Lower leg skin (tissue), 4 donors: ENCODE results near the gene TPM1. TPM values are rescaled to one million over a fixed set of nuclear protein-coding genes. Genes with fewer than 3 reads are reported as not detected.
"Not testable (repeated sequence)": the region's sequence is repeated elsewhere in the genome, so short reads cannot be mapped to it uniquely, and the experiment has no call there.

Source experiments
- DNase-seq, 2 donors: peaks; one replicate each; pipeline ENCODE4 v3.0.0-alpha.2; 2019; ENCODE audit warnings: low spot score in 2 of 2
- H3K4me3 ChIP-seq: fragments of 200-600 bp; sonication (generic); 2 replicates; pipeline ENCODE4 v1.5.1; 2017; ENCODE audit warnings: mild to moderate bottlenecking, low read depth; ENCODE audit not compliant: poor library complexity, severe bottlenecking
- CTCF ChIP-seq, 3 donors: fragments of 450-650 bp; IDR thresholded peaks; one replicate each; pipeline ENCODE4 v1.5.1; 2016; ENCODE audit warnings: antibody characterized with exemption in 3 of 3, mild to moderate bottlenecking in 3 of 3, moderate library complexity in 2 of 3
- POLR2A ChIP-seq, 2 donors: fragments of 450-650 bp; IDR thresholded peaks; one replicate each; pipeline ENCODE4 v1.6.1; 2016 to 2017; ENCODE audit warnings: antibody characterized with exemption in 2 of 2, mild to moderate bottlenecking in 1 of 2, moderate library complexity in 1 of 2
- WGBS, 2 donors: methylation state at CpG; one replicate each; pipeline ENCODE4 v1.1.5; 2018; 5-methylcytosine and 5-hydroxymethylcytosine counted together
- intact Hi-C: fragments of 100-400 bp; cut with DNase I; formaldehyde crosslinking; loops from one replicate; pipeline ENCODE4 v1.15.0; 2023; ENCODE audit warnings: low total_unique reads
- total RNA-seq, 4 donors: library from RNA; depleted of rRNA; stranded (reverse); fragments of >200 nt; gene quantifications; one replicate each; pipeline ENCODE4 v1.1.0, GENCODE V29; 2016

Gene TPM1
- total RNA-seq, 4 donors from 2014 or later, result 67.6 to 193 (median 95.9) TPM

DNA sequence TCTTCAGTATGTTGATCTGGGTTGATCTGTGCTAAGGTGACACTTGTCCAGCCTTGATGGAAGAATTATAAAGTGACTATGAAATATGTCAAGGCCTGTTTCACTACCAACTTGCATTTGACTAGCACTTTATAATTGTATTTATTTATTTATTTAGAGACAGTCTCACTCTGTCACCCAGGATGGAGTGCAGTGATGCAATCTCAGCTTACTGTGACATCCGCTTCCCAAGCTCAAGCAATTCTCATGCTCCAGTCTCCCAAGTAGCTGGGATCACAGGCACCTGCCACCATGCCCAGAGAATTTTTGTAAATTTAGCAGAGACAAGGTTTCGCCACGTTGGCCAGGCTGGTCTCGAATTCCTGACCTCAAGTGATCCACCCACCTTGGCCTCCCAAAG is 53.6 kb downstream of the TPM1 start:
- TF ChIP-seq POLR2A (IDR thresholded peaks at IDR 0.05) (no peak), CTCF (IDR thresholded peaks at IDR 0.05) (no peak)
- intact Hi-C loops, result loop anchor here (10.0 kb wide), 3 partner anchors 251 to 1221 kb away; no protein-coding TSS in a partner anchor
- WGBS, 2 donors, result 98 to 100% methylated on average over 4 of the region's 4 CpGs
- peak in 1 of 2 donors; percentile 31 for DNase-seq
- H3K4me3 ChIP-seq, result no peak overlapping the region

GRCh38 chr15:63098901-63099300 is 56.4 kb downstream of the TPM1 start:
- not testable (repeated sequence) for H3K4me3 ChIP-seq
- intact Hi-C loops, result loop anchor here (10.0 kb wide), 3 partner anchors 254 to 1224 kb away; no protein-coding TSS in a partner anchor
- DNase-seq, result peak in 1 of 2 donors; percentile 71
- 87 to 93% methylated on average over 6 to 15 of the region's 33 CpGs for WGBS, 2 donors

DNA sequence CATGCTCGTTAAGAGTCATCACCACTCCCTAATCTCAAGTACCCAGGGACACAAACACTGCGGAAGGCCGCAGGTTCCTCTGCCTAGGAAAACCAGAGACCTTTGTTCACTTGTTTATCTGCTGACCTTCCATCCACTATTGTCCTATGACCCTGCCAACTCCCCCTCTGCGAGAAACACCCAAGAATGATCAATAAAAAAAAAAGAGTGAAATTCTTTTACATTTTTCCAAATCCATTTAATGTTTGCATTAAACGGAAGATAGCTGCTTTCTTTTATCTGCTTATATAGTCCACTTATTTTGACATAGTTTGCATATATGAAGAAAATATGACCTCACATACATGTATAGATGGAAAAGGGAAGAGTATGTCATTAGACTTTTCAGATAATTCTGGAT is 57.0 kb downstream of the TPM1 start:
- not testable (repeated sequence) for DNase-seq, H3K4me3 ChIP-seq
- intact Hi-C loops, result loop anchor here (10.0 kb wide), 3 partner anchors 255 to 1225 kb away; no protein-coding TSS in a partner anchor
- whole genome bisulfite sequencing, 2 donors, result 85 to 86% methylated on average over 5 of the region's 5 CpGs

- peak in 1 of 2 donors; percentile 53 for DNase-seq
- intact Hi-C loops, result no loop called here
- H3K4me3 ChIP-seq, result no peak overlapping the region
- TF ChIP-seq CTCF (IDR thresholded peaks at IDR 0.05), result no peak
- no peak for TF ChIP-seq POLR2A (IDR thresholded peaks at IDR 0.05)
- 89% methylated on average over 3 of the region's 3 CpGs for WGBS, 2 donors
Observed at GRCh38 chr15:63103416-63103815, 60.9 kb downstream of the TPM1 start.

DNA sequence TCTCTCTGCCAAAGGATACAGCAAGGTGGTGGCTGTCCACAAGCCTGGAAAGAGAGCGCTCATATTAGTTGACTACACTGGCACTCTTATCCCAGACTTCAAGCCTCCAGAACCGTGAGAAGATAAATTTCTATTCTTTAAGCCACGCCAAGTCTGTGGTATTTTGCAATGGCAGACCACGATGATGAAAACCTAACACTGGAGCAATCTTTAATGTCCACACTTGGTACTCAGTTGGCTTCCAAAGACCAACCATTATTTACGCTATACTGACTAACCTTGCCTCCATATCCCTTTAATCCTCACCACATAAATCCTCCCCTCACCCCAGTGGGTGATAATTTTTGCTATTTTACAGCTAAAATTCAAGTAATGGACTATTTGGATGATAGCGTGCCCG is 62.2 kb downstream of the TPM1 start:
- no peak overlapping the region for H3K4me3 ChIP-seq
- 65 to 69% methylated on average over 7 of the region's 7 CpGs for WGBS, 2 donors
- TF ChIP-seq POLR2A (IDR thresholded peaks at IDR 0.05) (no peak), CTCF (IDR thresholded peaks at IDR 0.05) (no peak)
- DNase-seq, result peak in 1 of 2 donors; percentile 9
- intact Hi-C loops, result no loop called here

DNA sequence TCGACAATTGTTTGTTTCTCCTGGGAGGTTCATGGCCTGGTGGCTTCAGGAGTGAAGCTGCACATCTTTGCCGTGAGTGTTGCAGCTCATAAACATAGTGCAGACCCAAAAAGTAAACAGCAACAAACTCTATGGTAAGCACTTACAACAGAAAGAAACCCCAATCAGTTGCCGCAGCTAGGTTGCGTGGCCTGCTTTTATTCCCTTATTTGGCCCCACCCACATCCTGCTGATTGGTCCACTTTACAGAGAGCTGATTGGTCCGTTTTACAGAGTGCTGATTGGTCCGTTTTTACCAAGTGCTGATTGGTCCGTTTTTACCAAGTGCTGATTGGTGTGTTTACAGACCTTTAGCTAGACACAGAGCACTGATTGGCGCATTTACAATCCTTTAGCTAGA is 62.8 kb downstream of the TPM1 start:
- WGBS, 2 donors, result 77 to 78% methylated on average over 8 of the region's 8 CpGs
- intact Hi-C loops, DNase-seq, H3K4me3 ChIP-seq: not testable (repeated sequence)

DNA sequence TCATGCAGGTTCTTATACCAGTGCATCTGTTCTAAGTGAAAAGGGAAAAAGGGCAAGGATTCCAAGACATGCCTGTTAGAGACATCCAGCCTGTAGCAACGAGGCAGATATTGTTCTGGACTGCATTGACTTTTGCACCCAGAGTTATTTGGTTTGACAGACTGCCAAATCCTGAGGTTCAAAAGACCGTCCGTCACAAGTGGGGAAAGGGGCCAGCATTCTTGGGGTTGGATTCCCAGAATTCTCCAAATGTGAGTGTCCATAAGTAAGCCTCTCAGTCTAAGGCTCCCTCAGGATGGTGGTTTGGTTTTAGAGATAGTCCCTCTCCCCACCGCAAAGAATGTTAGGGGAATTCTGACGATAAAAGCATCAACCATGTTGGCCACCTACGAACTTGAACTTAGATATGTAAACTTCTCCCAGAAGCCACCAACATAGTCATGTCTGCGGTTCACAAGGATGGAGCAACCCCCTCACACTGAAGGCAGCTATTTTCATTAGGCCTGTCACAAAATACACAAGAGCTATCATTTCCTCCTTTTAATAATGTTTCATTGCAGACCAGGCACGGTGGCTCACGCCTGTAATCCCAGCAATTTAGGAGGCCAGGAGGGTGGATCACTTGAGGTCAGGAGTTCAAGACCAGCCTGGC is 65.5 kb downstream of the TPM1 start:
- DNase-seq, result no peak
- TF ChIP-seq CTCF (IDR thresholded peaks at IDR 0.05) (no peak), POLR2A (IDR thresholded peaks at IDR 0.05) (no peak)
- intact Hi-C loops, result no loop called here
- no peak overlapping the region for H3K4me3 ChIP-seq
- 54 to 63% methylated on average over 9 of the region's 9 CpGs for WGBS, 2 donors
